22Rv1 (cell line): ENCODE measurements around the gene DSCAML1.

ENCODE experiments used
- CTCF ChIP-seq: fragments of 450-650 bp; IDR thresholded peaks from 2 replicates; pipeline ENCODE4 v1.5.1; 2017; ENCODE audit warnings: mild to moderate bottlenecking
- ZFX ChIP-seq: fragments of 450-650 bp; IDR thresholded peaks from 2 replicates; pipeline ENCODE4 v1.6.1; 2017; ENCODE audit warnings: antibody characterized with exemption, borderline replicate concordance

GRCh38 chr11:117733316-117733715 lies 63.7 kb downstream of the DSCAML1 start:
- TF ChIP-seq CTCF, result no peak
- TF ChIP-seq ZFX, result no peak
